Stimulated activated CD4-positive, alpha-beta T cell treated with anti-CD3 and anti-CD28 coated beads, Interleukin-15, amount 100 ng/mL, for 1 hour (primary cell): ENCODE results near the gene ZNF276.
"Not testable (repeated sequence)": the region's sequence is repeated elsewhere in the genome, so short reads cannot be mapped to it uniquely, and the experiment has no call there.

ENCODE experiments used
- DNase-seq, 2 donors: peaks; one replicate each; pipeline ENCODE4 v3.0.0-alpha.2; 2020; ENCODE audit warnings: low read depth in 1 of 2, low spot score in 1 of 2

ZNF276 gene, protein sequence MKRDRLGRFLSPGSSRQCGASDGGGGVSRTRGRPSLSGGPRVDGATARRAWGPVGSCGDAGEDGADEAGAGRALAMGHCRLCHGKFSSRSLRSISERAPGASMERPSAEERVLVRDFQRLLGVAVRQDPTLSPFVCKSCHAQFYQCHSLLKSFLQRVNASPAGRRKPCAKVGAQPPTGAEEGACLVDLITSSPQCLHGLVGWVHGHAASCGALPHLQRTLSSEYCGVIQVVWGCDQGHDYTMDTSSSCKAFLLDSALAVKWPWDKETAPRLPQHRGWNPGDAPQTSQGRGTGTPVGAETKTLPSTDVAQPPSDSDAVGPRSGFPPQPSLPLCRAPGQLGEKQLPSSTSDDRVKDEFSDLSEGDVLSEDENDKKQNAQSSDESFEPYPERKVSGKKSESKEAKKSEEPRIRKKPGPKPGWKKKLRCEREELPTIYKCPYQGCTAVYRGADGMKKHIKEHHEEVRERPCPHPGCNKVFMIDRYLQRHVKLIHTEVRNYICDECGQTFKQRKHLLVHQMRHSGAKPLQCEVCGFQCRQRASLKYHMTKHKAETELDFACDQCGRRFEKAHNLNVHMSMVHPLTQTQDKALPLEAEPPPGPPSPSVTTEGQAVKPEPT

GRCh38 chr16:89720813-89721545, at the start of gene ZNF276, which contains the start of gene VPS9D1:
ZNF276 (plus strand) TSS chr16:89721537; CDS start chr16:89721641, 104 bp downstream.
VPS9D1 (minus strand) TSS chr16:89720898; CDS start chr16:89720861, 37 bp downstream.
- DNase-seq: peak; percentile 73 to 83

GRCh38 chr16:89671565-89671964, 49.8 kb upstream of the ZNF276 start:
- DNase-seq: not testable (repeated sequence)

DNA sequence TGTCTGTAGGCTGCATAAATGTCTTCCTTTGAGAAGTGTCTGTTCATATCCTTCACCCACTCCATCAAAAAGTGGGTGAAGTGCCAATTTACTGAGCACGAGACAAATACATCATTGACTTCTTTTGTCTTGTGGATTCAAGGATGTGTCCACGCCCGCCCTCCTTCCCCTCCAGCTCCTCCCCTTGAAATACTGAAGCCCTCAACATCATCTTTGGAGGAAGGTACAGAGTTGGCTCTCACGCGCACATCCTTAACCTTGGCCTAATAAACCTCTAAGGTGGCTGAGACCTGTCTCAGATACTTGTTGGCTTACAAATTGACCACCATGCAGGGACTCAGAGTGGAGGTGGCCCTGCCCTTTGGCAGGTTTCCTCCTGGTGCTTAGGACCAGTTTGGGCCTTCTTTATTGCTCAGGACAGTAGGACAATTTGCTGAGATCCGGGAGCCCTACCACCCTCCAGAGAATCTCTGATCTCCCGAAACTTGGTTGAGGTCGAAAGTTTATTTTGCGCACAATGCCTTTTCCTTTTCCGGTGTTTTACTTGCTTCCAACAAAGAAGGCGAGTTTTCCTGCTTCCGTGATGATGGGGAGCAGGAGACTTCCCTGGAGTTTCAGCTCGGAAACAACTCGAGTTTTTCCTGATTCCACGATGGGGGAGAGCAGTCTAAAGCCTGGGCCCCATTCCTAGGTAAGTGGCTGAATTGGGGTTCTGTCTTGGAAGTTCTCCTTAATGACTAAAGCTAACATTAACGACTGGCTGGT, 49.0 kb upstream of the ZNF276 start:
- DNase-seq: no peak

DNA sequence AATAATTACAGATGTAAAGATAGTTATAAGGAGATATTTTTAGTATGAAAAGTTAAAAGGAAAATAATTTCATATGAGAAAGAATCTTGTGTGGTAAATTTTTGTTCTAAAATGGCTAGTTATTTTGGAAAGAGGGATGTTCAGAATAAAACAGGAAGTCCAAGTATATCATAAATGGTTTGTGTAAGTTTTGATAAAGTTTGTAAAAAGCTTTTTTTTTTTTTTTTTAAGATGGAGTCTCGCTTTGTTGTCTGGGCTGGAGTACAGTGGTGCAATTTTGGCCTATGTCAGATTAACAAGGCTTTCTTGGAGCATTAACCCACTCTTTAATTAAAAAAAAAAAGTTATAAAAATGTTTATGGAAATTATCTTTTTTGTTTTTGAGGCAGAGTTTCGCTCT, 43.1 kb upstream of the ZNF276 start:
- no peak for DNase-seq

- no peak for DNase-seq
Observed at GRCh38 chr16:89685916-89686315, 35.4 kb upstream of the ZNF276 start.

DNA sequence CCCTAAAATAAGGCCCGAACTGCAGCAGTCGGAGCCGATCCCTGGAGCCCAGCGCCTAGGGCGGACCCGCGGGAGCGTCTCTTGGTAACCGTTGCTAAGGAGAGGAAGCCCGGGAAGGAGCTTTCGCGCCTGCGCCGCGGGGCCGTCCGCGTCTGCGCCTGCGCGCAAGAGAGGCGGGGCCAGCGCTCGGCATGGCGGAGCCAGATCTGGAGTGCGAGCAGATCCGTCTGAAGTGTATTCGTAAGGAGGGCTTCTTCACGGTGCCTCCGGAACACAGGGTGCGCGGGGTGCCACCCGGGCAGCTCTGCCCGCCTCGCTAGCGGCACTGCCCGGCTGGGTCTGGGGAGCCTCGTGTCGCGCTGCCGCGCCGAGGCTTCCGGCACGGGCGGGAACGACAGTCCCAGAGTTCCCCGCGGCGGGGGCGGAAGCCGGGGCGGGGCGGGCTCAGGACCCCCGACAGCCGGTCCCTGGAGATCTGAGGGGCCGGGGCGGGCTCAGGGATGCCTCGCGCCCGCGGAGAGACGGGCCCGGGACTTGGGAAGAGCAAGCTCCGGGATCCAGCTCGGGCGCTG, 34.7 kb upstream of the ZNF276 start, which contains the start of gene CDK10:
Gene CDK10, plus strand, starts transcription at position 170 of the 572 bp plus-strand sequence. Its CDS starts 22 bp downstream, at position 192.
- DNase-seq: peak; percentile 87

DNA sequence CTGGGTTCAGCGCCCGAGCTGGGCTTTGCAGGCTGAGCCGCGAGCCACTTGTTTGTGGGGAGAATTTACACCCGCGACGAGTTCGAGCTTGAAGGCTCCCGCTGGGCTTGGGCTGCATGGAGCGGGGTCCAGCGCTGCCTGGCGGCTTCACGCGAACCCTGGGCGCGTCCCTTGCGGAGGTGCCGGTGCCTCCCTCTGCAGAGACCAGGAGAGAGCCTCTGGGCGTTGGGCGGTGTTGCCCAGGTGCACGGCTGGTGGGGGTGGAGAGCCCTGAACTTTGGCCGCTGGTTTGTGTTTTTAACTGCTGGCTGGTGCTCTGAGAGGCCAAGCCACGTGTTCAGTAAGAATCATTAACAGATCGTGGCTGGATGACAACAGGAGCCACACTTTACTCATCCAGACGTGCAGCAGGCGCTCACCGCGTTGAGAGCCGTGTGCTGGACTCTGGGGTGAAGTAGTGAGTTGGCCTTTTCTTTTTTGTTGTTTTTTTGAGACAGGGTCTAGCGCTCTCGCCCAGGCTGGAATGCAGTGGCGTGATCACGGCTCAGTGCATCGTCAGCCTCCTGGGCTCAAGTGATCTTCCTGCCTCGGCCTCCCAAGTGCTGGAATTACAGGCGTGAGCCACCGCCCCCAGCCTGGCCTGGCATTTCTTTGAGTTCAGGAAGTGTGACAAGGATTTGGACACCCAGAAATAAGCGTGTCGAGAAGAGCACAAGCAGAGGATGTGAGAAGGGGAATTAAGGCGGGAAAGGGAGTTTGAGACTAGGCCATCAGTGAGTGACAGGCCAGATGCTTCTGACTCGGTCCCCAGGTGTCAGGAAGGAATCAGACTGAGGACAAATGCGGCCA, 34.0 kb upstream of the ZNF276 start:
- no peak for DNase-seq

GRCh38 chr16:89688395-89688794, 32.9 kb upstream of the ZNF276 start:
- DNase-seq: no peak

- no peak for DNase-seq
Observed at GRCh38 chr16:89689142-89689541, 32.2 kb upstream of the ZNF276 start.

DNA sequence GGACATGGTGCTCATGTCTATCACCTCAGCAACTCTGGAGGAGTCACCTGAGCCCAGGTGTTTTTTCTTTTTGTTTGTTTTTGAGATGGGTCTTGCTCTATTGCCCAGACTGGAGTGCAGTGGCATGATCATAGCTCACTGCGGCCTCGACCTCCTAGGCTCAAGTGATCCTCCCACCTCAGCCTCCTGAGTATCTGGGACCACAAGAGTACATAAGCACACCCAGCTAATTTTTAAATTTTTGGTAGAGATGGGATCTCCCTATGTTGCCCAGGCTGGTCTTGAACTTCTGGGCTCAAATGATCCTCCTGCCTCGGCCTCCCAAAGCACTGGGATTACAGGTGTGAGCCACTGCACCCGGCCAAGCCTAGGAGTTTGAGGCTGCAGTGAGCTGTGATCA, 31.7 kb upstream of the ZNF276 start:
- DNase-seq: not testable (repeated sequence)

DNA sequence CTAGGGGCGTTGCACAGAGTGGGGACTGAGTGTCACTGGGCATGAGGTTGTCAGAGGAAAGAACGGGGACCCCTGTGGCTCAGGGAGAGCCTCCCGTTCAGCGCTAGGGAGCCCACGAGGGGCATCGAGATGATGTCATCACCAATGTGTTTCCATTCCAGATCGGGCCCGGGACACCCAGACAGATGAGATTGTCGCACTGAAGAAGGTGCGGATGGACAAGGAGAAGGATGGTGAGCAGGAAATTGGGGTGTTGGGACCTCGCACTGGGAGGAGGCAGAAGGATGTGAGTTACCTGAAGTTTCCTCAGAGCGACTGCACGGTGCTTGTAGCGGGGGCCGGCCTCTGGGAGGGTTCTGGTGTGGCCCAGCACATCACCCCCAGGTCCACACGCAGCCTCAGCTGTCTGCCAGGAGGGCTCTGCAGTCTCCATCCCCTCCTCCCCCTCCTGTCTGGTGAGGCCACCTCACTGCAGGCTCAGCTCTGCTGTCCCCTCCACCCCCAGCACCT, 30.9 kb upstream of the ZNF276 start:
- no peak for DNase-seq

DNA sequence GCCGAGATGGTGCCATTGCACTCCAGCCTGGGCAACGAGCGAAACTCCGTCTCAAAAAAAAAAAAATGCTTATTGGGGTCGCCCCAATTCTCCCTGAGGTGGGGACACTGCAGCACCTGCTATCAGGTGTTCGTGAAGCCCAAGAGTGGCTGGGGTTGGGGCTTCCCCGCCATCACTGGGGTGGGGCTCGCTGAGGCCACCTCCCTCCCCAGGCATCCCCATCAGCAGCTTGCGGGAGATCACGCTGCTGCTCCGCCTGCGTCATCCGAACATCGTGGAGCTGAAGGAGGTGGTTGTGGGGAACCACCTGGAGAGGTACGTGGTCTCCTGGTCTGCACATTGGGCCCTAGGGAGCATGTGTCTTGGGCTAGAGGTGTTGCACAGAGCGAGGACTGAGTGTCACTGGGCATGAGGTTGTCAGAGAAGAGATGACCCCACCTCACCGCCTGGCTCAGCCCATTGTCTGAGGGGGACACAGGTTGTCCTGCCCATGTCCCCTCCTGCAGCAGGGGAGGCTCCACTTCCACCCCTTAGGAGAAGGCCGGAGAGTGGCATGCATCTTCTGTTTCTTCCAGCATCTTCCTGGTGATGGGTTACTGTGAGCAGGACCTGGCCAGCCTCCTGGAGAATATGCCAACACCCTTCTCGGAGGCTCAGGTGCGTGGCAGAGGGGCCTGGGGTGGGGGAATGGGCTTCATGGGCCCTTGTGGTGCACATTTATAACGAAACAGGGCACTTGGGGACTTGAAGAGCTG, 29.9 kb upstream of the ZNF276 start:
- no peak for DNase-seq

DNA sequence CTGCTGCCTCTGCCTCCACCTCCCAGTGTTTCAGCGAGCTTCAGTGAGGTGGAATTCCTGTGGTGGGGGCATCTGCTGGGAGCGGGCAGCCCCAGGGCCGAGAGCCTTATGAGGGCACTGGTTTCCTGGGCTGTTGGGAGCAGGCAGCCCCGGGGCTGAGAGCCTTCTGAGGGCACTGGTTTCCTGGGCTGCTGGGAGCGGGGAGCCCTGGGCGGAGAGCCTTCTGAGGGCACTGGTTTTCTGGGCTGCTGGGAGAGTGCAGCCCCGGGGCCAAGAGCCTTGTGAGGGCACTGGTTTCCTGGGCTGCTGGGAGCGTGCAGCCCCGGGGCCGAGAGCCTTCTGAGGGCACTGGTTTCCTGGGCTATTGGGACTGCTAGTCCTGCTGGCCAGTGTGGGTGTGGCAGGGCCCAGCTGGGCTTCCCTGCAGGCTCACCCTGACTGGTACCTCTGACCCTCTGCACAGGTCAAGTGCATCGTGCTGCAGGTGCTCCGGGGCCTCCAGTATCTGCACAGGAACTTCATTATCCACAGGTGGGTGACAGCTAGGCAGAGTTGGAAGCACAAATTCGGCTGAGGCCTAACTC, 29.3 kb upstream of the ZNF276 start:
- DNase-seq: no peak

DNA sequence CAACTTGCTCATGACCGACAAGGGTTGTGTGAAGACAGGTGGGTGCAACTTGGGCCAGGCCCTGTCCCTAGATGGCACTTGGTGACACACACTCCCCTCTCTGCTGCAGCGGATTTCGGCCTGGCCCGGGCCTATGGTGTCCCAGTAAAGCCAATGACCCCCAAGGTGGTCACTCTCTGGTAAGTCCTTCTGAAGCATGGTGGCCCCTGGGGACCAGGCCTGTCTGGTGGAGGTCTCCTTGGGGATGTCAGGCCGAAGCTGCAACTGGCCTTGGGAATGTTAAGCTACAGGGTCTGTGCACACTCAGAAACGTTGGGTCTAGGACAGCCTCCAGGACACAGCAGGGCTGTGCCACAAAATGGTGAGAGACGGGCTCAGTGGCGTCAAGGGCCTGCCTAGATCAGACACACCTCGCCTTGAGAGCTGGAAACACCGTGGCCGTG, 28.0 kb upstream of the ZNF276 start:
- DNase-seq: no peak

GRCh38 chr16:89693931-89694783, 27.2 kb upstream of the ZNF276 start:
- no peak for DNase-seq

DNA sequence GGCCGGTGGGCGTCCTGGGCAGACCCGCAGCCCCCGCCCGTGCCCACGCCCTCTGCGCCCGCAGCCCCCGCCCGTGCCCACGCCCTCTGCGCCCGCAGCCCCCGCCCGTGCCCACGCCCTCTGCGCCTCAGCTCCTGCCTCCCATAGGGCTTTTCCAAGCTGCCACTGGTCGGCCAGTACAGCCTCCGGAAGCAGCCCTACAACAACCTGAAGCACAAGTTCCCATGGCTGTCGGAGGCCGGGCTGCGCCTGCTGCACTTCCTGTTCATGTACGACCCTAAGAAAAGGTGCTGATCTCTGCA, 26.6 kb upstream of the ZNF276 start:
- not testable (repeated sequence) for DNase-seq

GRCh38 chr16:89695086-89695874, 26.1 kb upstream of the ZNF276 start:
- DNase-seq: no peak
